K562 (cell line): ENCODE measurements around the gene RNF224. TPM values are rescaled to one million over a fixed set of nuclear protein-coding genes. Genes with fewer than 3 reads are reported as not detected.

Experiments
- C11orf30 ChIP-seq: fragments of 450-650 bp; IDR thresholded peaks from 2 replicates; pipeline ENCODE4 v1.6.1; 2016; ENCODE audit warnings: low read depth, mild to moderate bottlenecking
- CBX2 ChIP-seq: fragments of 200-600 bp; sonication (generic); IDR thresholded peaks from one replicate; pipeline ENCODE4 v1.6.1; 2012; ENCODE audit warnings: mild to moderate bottlenecking, low read length, inconsistent platforms; ENCODE audit not compliant: insufficient read depth, poor library complexity, severe bottlenecking
- DIDO1 ChIP-seq: fragments of 450-650 bp; IDR thresholded peaks from 2 replicates; pipeline ENCODE4 v1.6.1; 2016; ENCODE audit warnings: low read depth, missing biosample characterization, missing genetic modification characterization
- DPF2 ChIP-seq: fragments of 450-650 bp; IDR thresholded peaks from 2 replicates; pipeline ENCODE4 v1.6.1; 2016
- ETS2 ChIP-seq: IDR thresholded peaks from 2 replicates; pipeline ENCODE4 v1.6.1; 2016; ENCODE audit warnings: borderline replicate concordance, missing genetic modification characterization, mild to moderate bottlenecking, moderate library complexity, missing compliant biosample characterization; ENCODE audit not compliant: poor library complexity, severe bottlenecking
- MBD2 ChIP-seq: sonication (generic); IDR thresholded peaks from 2 replicates; pipeline ENCODE4 v1.6.1; 2016; ENCODE audit warnings: low read depth, borderline replicate concordance
- MECOM ChIP-seq: fragments of 250-450 bp; sonication (Bioruptor Pico); IDR thresholded peaks from 2 replicates; pipeline ENCODE4 v1.8.0; 2022; ENCODE audit warnings: inconsistent platforms
- ZNF184 ChIP-seq: sonication (generic); formaldehyde crosslinking; IDR thresholded peaks from 2 replicates; pipeline ENCODE4 v1.5.0; 2020; ENCODE audit warnings: missing genetic modification reagents
- polyA plus RNA-seq, 8 experiments: library from polyadenylated mRNA; depleted of rRNA in 4 of 8; stranded (reverse) in 5 of 8; unstranded in 3 of 8; fragments of >200 nt; fragmentation: Nextera tagmentation in 2 of 8; fragmentation: Illumina TruSeq in 1 of 8; extraction: Ambion mirVana in 2 of 8; extraction: Trizol in 1 of 8; gene quantifications; 2 replicates each; pipeline versions ENCODE4 v1.2.1 to v1.2.3, GENCODE V29; 2011 to 2014; ENCODE audit warnings: inconsistent platforms in 1 of 8, missing spikeins in 1 of 8
- total RNA-seq, 7 experiments: library from RNA; depleted of rRNA in 6 of 7; stranded (reverse); fragments of >200 nt in 6 of 7; fragmentation: Illumina TruSeq in 2 of 7; extraction: Trizol in 2 of 7; gene quantifications; 2 replicates each; pipeline versions ENCODE4 v1.2.1 to v1.2.3, GENCODE V29; 2011 to 2021; ENCODE audit warnings: low replicate concordance in 1 of 7
- TF ChIP-seq, protein P1 (sequence below), 2 experiments: fragments of 450-650 bp; IDR thresholded peaks; 2 replicates each; pipeline ENCODE4 v1.6.1; 2016; ENCODE audit warnings: mild to moderate bottlenecking in 2 of 2, borderline replicate concordance in 1 of 2, low read depth in 1 of 2, moderate library complexity in 1 of 2
- TF ChIP-seq, protein P2 (sequence below), 2 experiments: IDR thresholded peaks; 2 replicates each; pipeline ENCODE4 v1.6.1; 2012; ENCODE audit warnings: improper control_type of control experiment in 2 of 2, low read depth in 2 of 2, low read length in 2 of 2, borderline replicate concordance in 1 of 2
- TF ChIP-seq, protein P3 (sequence below): sonication (generic); formaldehyde crosslinking; IDR thresholded peaks from 2 replicates; pipeline ENCODE4 v1.8.1; 2023; ENCODE audit warnings: mild to moderate bottlenecking, missing genetic modification reagents
- TF ChIP-seq, protein P4 (sequence below): fragments of 450-650 bp; formaldehyde crosslinking; IDR thresholded peaks from 2 replicates; pipeline ENCODE4 v1.4.0; 2022; ENCODE audit warnings: mild to moderate bottlenecking, moderate library complexity

The RNF224 gene
- total and polyA plus RNA-seq, 9 of the 15 experiments (the other 6 are each of a cell fraction or from before 2014, with no cell fraction given), result not detected

DNA sequence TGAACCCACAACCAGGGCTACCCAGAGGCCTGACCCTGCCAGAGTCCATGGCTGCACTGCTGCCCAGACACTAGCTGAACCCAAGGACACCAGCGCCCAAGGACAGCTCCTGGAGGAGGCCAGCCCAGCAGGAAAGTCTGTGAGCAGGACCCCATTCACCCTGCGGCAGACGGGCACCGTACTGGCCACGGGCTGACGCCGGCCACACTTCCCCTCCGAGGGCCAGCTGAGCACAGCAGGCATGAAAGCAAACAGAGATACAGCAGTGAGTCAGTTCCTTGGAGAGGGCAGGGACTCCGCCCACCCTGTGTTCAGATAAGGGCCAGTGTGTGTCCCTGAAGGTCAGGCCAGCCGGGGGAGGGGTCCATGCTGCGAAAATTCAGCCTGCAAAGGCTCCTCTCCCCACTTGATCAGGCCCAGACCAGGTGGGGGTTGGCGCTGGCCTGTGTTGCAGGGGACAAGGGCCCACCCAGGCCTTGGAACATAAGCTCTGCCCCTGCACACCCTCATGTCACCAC, 8.5 kb upstream of the RNF224 start (continued):
- TF ChIP-seq, protein P1, sequence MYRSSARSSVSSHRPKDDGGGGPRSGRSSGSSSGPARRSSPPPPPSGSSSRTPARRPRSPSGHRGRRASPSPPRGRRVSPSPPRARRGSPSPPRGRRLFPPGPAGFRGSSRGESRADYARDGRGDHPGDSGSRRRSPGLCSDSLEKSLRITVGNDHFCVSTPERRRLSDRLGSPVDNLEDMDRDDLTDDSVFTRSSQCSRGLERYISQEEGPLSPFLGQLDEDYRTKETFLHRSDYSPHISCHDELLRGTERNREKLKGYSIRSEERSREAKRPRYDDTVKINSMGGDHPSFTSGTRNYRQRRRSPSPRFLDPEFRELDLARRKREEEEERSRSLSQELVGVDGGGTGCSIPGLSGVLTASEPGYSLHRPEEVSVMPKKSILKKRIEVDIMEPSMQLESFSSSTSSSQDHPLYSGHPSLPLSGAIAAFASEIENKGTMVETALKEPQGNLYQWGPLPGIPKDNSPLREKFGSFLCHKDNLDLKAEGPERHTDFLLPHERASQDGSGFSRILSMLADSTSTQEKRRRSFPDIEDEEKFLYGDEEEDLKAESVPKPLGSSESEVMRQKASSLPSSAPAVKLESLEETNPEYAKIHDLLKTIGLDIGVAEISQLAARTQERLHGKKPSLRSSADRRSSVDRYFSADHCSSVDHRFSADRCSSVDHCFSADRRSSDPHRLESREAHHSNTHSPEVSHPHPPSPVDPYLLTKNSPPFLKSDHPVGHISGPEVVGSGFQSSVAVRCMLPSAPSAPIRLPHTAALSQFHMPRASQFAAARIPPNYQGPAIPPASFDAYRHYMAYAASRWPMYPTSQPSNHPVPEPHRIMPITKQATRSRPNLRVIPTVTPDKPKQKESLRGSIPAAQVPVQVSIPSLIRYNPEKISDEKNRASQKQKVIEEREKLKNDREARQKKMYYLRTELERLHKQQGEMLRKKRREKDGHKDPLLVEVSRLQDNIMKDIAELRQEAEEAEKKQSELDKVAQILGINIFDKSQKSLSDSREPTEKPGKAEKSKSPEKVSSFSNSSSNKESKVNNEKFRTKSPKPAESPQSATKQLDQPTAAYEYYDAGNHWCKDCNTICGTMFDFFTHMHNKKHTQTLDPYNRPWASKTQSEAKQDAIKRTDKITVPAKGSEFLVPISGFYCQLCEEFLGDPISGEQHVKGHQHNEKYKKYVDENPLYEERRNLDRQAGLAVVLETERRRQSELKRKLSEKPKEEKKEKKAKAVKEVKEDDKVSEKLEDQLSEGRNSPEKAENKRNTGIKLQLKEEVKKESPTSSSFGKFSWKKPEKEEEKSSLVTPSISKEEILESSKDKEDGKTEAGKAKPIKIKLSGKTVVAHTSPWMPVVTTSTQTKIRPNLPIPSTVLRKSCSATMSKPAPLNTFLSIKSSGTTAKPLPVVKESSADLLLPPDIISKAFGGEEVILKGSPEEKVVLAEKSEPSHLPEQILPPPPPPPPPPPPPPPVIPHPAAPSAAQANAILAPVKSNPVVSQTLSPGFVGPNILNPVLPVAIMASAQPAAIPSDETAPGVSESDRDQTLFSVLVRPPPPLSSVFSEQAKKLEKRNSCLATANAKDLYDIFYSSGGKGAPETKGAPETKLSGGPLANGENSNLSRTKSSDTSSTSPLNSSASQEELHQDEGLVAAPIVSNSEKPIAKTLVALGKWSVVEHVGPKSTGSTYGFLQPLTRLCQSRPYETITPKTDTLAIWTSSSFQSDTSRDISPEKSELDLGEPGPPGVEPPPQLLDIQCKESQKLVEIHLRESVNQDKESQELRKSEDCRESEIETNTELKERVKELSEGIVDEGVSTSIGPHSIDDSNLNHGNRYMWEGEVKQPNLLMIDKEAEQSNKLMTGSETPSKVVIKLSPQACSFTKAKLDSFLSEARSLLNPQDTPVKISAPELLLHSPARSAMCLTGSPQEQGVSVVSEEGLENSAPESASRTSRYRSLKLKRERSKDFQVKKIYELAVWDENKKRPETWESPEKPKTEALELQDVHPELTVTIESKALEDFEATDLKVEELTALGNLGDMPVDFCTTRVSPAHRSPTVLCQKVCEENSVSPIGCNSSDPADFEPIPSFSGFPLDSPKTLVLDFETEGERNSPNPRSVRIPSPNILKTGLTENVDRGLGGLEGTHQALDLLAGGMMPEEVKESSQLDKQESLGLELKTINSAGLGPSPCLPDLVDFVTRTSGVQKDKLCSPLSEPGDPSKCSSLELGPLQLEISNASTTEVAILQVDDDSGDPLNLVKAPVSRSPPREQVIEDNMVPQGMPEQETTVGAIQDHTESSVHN (IDR thresholded peaks at IDR 0.05; ENCODE audit: borderline replicate concordance in 1 of 2, low read depth in 1 of 2), result no peak
- TF ChIP-seq MBD2, result no peak; the same call in 1 of the 2 replicates
- TF ChIP-seq ETS2 (tag), result no peak
- TF ChIP-seq DPF2, result peak; percentile 96
- peak; percentile 58; the same call in 1 of the 2 replicates for TF ChIP-seq C11orf30
- TF ChIP-seq, protein P2, sequence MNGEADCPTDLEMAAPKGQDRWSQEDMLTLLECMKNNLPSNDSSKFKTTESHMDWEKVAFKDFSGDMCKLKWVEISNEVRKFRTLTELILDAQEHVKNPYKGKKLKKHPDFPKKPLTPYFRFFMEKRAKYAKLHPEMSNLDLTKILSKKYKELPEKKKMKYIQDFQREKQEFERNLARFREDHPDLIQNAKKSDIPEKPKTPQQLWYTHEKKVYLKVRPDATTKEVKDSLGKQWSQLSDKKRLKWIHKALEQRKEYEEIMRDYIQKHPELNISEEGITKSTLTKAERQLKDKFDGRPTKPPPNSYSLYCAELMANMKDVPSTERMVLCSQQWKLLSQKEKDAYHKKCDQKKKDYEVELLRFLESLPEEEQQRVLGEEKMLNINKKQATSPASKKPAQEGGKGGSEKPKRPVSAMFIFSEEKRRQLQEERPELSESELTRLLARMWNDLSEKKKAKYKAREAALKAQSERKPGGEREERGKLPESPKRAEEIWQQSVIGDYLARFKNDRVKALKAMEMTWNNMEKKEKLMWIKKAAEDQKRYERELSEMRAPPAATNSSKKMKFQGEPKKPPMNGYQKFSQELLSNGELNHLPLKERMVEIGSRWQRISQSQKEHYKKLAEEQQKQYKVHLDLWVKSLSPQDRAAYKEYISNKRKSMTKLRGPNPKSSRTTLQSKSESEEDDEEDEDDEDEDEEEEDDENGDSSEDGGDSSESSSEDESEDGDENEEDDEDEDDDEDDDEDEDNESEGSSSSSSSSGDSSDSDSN (IDR thresholded peaks at IDR 0.05; ENCODE audit: borderline replicate concordance in 1 of 2, low read depth in 2 of 2, low read length in 2 of 2), result peak in 1 of 2 experiments; percentile 72; a peak in 2 of 4 replicates
- no peak for TF ChIP-seq CBX2
- no peak for TF ChIP-seq MECOM (CRISPR knock-in tag)
- no peak for TF ChIP-seq DIDO1 (tag)
- TF ChIP-seq, protein P3, sequence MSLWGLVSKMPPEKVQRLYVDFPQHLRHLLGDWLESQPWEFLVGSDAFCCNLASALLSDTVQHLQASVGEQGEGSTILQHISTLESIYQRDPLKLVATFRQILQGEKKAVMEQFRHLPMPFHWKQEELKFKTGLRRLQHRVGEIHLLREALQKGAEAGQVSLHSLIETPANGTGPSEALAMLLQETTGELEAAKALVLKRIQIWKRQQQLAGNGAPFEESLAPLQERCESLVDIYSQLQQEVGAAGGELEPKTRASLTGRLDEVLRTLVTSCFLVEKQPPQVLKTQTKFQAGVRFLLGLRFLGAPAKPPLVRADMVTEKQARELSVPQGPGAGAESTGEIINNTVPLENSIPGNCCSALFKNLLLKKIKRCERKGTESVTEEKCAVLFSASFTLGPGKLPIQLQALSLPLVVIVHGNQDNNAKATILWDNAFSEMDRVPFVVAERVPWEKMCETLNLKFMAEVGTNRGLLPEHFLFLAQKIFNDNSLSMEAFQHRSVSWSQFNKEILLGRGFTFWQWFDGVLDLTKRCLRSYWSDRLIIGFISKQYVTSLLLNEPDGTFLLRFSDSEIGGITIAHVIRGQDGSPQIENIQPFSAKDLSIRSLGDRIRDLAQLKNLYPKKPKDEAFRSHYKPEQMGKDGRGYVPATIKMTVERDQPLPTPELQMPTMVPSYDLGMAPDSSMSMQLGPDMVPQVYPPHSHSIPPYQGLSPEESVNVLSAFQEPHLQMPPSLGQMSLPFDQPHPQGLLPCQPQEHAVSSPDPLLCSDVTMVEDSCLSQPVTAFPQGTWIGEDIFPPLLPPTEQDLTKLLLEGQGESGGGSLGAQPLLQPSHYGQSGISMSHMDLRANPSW (CRISPR knock-in tag), result no peak
- TF ChIP-seq, protein P4, sequence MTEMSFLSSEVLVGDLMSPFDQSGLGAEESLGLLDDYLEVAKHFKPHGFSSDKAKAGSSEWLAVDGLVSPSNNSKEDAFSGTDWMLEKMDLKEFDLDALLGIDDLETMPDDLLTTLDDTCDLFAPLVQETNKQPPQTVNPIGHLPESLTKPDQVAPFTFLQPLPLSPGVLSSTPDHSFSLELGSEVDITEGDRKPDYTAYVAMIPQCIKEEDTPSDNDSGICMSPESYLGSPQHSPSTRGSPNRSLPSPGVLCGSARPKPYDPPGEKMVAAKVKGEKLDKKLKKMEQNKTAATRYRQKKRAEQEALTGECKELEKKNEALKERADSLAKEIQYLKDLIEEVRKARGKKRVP (CRISPR knock-in tag), result peak; percentile 70
- TF ChIP-seq ZNF184 (CRISPR knock-in tag), result no peak
